ENCODE data around the gene KBTBD6.
A peak's percentile ranks its signal among the peaks of the same experiment; 100 is the strongest.
"Not testable (repeated sequence)": the region's sequence is repeated elsewhere in the genome, so short reads cannot be mapped to it uniquely, and the experiment has no call there.

Gene KBTBD6

GRCh38 chr13:41132512-41133152, at the start of gene KBTBD6:
TSS of gene KBTBD6 (minus strand) at chr13:41132802. CDS start at chr13:41132511, 291 bp downstream.
- ATAC-seq (peak; percentile 97), DNase-seq (ENCODE audit: low spot score in 2 of 2) (peak; percentile 86 to 96)
- Mint-ChIP-seq H3K27ac (peak within 1 kb of the TSS; percentile 91), H3K4me3 (peak within 1 kb of the TSS; percentile 97), H3K4me1 (peaks cover 33% of the 10 kb centered on the region), H3K9me3 (no peaks in the 10 kb centered on the region), H3K36me3 (peaks cover 10% of the 10 kb centered on the region)

- Mint-ChIP-seq H3K4me3 (no peak overlapping the region), H3K4me1 (no peaks in the 10 kb centered on the region), H3K36me3 (no peaks in the 10 kb centered on the region), H3K9me3 (no peaks in the 10 kb centered on the region), H3K27ac (no peak overlapping the region)
- ATAC-seq (no peak), DNase-seq (ENCODE audit: low spot score in 2 of 2) (no peak)
Measured at GRCh38 chr13:41182231-41182630, 49.6 kb upstream of the KBTBD6 start.

GRCh38 chr13:41179593-41180250, 47.1 kb upstream of the KBTBD6 start:
- peak; percentile 65 for ATAC-seq
- no peak overlapping the region for H3K4me3 Mint-ChIP-seq
- no peak overlapping the region for H3K27ac Mint-ChIP-seq
- peaks cover 8% of the 10 kb centered on the region for H3K9me3 Mint-ChIP-seq
- no peak for DNase-seq (ENCODE audit: low spot score in 2 of 2)
- no peaks in the 10 kb centered on the region for H3K36me3 Mint-ChIP-seq
- H3K4me1 Mint-ChIP-seq = no peaks in the 10 kb centered on the region

GRCh38 chr13:41178040-41178439, 45.4 kb upstream of the KBTBD6 start:
- DNase-seq (ENCODE audit: low spot score in 2 of 2) (no peak), ATAC-seq (peak; percentile 62)
- Mint-ChIP-seq H3K36me3 (no peaks in the 10 kb centered on the region), H3K4me1 (no peaks in the 10 kb centered on the region), H3K27ac (no peak overlapping the region), H3K9me3 (peaks cover 10% of the 10 kb centered on the region), H3K4me3 (no peak overlapping the region)

- H3K27ac Mint-ChIP-seq = no peak overlapping the region
- DNase-seq (ENCODE audit: low spot score in 2 of 2) (no peak), ATAC-seq (no peak)
- no peaks in the 10 kb centered on the region for H3K36me3 Mint-ChIP-seq
- H3K9me3 Mint-ChIP-seq = peaks cover 10% of the 10 kb centered on the region
- H3K4me3 Mint-ChIP-seq = no peak overlapping the region
- no peaks in the 10 kb centered on the region for H3K4me1 Mint-ChIP-seq
Measured at GRCh38 chr13:41177616-41178015, 45.0 kb upstream of the KBTBD6 start.

- H3K9me3 Mint-ChIP-seq = peaks cover 10% of the 10 kb centered on the region
- H3K27ac Mint-ChIP-seq; ATAC-seq; H3K4me3 Mint-ChIP-seq; H3K36me3 Mint-ChIP-seq; H3K4me1 Mint-ChIP-seq; DNase-seq (ENCODE audit: low spot score in 2 of 2): not testable (repeated sequence)
Measured at GRCh38 chr13:41175576-41175975, 43.0 kb upstream of the KBTBD6 start.

- no peaks in the 10 kb centered on the region for H3K36me3 Mint-ChIP-seq
- peaks cover 5% of the 10 kb centered on the region for H3K4me1 Mint-ChIP-seq
- H3K9me3 Mint-ChIP-seq = no peaks in the 10 kb centered on the region
- no peak overlapping the region for H3K27ac Mint-ChIP-seq
- DNase-seq (ENCODE audit: low spot score in 2 of 2) (no peak), ATAC-seq (no peak)
- H3K4me3 Mint-ChIP-seq = no peak overlapping the region
Measured at GRCh38 chr13:41162151-41162550, 29.5 kb upstream of the KBTBD6 start.

GRCh38 chr13:41159174-41159573, 26.6 kb upstream of the KBTBD6 start:
- ATAC-seq = no peak
- H3K27ac Mint-ChIP-seq = no peak overlapping the region
- no peak overlapping the region for H3K4me3 Mint-ChIP-seq
- H3K4me1 Mint-ChIP-seq = peaks cover 5% of the 10 kb centered on the region
- no peaks in the 10 kb centered on the region for H3K9me3 Mint-ChIP-seq
- no peaks in the 10 kb centered on the region for H3K36me3 Mint-ChIP-seq
- no peak for DNase-seq (ENCODE audit: low spot score in 2 of 2)

GRCh38 chr13:41157048-41157717, 24.6 kb upstream of the KBTBD6 start:
- no peak overlapping the region for H3K27ac Mint-ChIP-seq
- no peaks in the 10 kb centered on the region for H3K36me3 Mint-ChIP-seq
- peaks cover under 1% of the 10 kb centered on the region for H3K9me3 Mint-ChIP-seq
- no peak for ATAC-seq
- no peak overlapping the region for H3K4me3 Mint-ChIP-seq
- no peak for DNase-seq (ENCODE audit: low spot score in 2 of 2)
- H3K4me1 Mint-ChIP-seq = peaks cover 5% of the 10 kb centered on the region

GRCh38 chr13:41156620-41157019, 24.0 kb upstream of the KBTBD6 start:
- Mint-ChIP-seq H3K36me3 (no peaks in the 10 kb centered on the region), H3K9me3 (peaks cover 5% of the 10 kb centered on the region), H3K27ac (no peak overlapping the region), H3K4me3 (no peak overlapping the region), H3K4me1 (peaks cover 5% of the 10 kb centered on the region)
- no peak for ATAC-seq
- DNase-seq (ENCODE audit: low spot score in 2 of 2) = no peak

GRCh38 chr13:41154042-41154441, 21.4 kb upstream of the KBTBD6 start:
- peaks cover 21% of the 10 kb centered on the region for H3K9me3 Mint-ChIP-seq
- ATAC-seq (no peak), DNase-seq (ENCODE audit: low spot score in 2 of 2) (no peak)
- H3K4me1 Mint-ChIP-seq = peaks cover 5% of the 10 kb centered on the region
- no peaks in the 10 kb centered on the region for H3K36me3 Mint-ChIP-seq
- no peak overlapping the region for H3K4me3 Mint-ChIP-seq
- no peak overlapping the region for H3K27ac Mint-ChIP-seq

- ATAC-seq (no peak), DNase-seq (ENCODE audit: low spot score in 2 of 2) (no peak)
- Mint-ChIP-seq H3K4me1 (no peaks in the 10 kb centered on the region), H3K4me3 (no peak overlapping the region), H3K9me3 (peaks cover 32% of the 10 kb centered on the region), H3K36me3 (no peaks in the 10 kb centered on the region), H3K27ac (no peak overlapping the region)
Measured at GRCh38 chr13:41152005-41152404, 19.4 kb upstream of the KBTBD6 start.

- H3K36me3 Mint-ChIP-seq = no peaks in the 10 kb centered on the region
- peaks cover 32% of the 10 kb centered on the region for H3K9me3 Mint-ChIP-seq
- H3K27ac Mint-ChIP-seq = no peak overlapping the region
- ATAC-seq (no peak), DNase-seq (ENCODE audit: low spot score in 2 of 2) (no peak)
- H3K4me1 Mint-ChIP-seq = no peaks in the 10 kb centered on the region
- no peak overlapping the region for H3K4me3 Mint-ChIP-seq
Measured at GRCh38 chr13:41150058-41150457, 17.5 kb upstream of the KBTBD6 start.

- DNase-seq (ENCODE audit: low spot score in 2 of 2) = no peak
- Mint-ChIP-seq H3K27ac (no peak overlapping the region), H3K4me1 (no peaks in the 10 kb centered on the region), H3K9me3 (peaks cover 32% of the 10 kb centered on the region), H3K4me3 (no peak overlapping the region), H3K36me3 (no peaks in the 10 kb centered on the region)
- ATAC-seq = no peak
Measured at GRCh38 chr13:41148419-41149283, 16.0 kb upstream of the KBTBD6 start.
